Skin epidermis (tissue), 12 donors: ENCODE data around the gene OR10A3.

Experiments
- H3K27ac ChIP-seq, 21 experiments: fragments of 200-600 bp; sonication (generic) in 11 of 21; one replicate each; pipeline ENCODE4 v1.5.0; 2020; ENCODE audit warnings: mild to moderate bottlenecking in 3 of 21, inconsistent platforms in 2 of 21, moderate library complexity in 2 of 21
- H3K4me3 ChIP-seq, 7 experiments: fragments of 200-600 bp; sonication (generic) in 2 of 7; one replicate each; pipeline ENCODE4 v1.5.0; 2020; ENCODE audit warnings: inconsistent platforms in 2 of 7, mild to moderate bottlenecking in 2 of 7, moderate library complexity in 1 of 7

OR10A3 gene

DNA sequence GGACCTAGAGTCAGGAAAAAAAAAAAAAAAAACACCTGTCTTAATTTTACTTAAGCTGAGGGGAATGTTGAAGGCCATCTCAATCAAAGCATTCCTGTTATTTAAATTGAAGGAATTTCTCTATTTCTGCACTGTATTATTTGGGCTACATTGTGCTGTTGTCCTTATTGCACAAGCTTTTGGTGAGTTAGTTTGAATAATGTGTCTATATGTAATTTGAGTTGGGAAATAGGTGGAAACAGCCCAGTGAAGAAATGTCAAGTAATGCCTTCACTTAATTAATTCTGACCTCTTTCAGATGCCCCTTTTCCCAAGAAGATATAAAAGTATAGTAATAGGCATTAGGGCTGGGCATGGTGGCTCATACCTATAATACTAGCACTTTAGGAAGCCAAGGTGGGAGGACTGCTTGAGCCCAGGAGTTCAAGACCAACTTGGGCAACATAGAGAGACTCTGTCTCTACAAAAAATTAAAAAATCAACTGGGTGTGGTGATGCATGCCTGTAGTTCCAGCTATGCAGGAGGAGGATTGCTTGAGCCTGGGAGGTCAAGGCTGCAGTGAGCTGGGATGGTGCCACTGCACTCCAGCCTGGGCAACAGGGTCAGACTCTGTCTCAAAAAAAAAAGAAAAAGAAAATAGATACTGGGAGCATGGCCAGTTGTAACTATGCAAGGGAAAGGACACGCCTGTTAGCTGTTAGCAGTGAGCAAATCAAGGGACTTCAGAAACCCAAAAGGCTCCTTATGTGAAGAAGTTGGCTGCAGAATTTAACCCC is 45.3 kb downstream of the OR10A3 start:
- H3K27ac ChIP-seq = peak overlapping the region in 1 of 21 experiments; percentile 16
- H3K4me3 ChIP-seq = no peak overlapping the region

DNA sequence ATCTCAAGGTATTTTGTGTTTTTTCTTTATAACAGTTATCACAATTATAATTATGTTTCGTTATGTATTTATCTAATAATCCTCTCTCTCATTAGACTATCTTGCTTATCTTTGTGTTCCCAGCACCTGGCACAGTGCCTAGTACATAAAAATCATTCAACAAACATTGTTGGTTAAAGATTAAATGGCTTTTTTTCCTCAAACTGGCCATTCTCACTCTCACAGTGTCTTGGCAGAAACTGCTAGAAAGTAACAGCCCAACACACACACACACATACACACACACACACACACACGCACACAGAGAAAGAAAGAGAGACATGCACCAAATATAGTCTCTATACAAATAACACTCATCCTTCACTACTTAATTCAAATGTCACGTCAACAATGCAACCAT is 47.3 kb downstream of the OR10A3 start:
- H3K27ac ChIP-seq = no peak overlapping the region

DNA sequence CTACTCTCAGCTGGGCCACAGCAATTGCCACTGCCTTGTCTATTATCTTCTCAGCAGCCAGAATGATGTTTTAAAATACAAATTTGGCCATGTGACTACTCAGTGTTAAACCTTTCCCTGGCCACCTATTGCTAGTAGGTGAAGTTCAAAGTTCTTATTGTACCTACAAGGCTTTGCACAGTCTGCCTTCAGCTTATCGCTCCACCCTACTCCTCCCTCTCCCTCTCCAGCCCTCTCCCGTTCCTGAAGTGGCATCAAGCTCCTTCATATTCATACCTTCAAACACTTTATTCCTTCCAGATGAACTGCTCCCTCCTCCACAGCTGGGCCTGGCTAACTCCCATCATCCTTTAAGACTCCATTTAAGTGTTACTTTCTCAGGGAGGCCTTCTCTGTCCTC is 47.7 kb downstream of the OR10A3 start:
- H3K4me3 ChIP-seq = no peak overlapping the region
- no peak overlapping the region for H3K27ac ChIP-seq

More for the DNA sequence above, 47.3 kb downstream of the OR10A3 start:
- H3K4me3 ChIP-seq = no peak overlapping the region

DNA sequence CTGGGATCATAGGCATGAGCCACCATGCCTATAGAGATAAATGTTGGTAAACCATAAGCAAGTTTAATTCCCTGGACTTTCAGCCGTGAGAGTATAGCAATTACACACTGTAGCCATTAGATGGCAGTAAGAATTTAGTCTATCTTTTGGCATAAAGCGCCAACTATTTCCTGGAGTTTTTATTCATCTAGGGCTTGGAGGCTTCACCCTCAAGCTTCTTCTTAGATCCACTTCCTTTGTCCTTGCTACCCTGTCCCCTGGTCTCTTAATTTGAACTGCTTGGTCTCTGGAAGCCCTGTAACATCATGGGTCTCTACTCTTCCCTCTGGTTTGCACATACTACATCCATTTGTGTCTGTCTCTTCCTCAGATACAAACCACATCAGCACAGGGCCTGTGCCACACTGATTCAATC is 48.7 kb downstream of the OR10A3 start:
- peak overlapping the region in 1 of 21 experiments; percentile 13 for H3K27ac ChIP-seq
- no peak overlapping the region for H3K4me3 ChIP-seq

DNA sequence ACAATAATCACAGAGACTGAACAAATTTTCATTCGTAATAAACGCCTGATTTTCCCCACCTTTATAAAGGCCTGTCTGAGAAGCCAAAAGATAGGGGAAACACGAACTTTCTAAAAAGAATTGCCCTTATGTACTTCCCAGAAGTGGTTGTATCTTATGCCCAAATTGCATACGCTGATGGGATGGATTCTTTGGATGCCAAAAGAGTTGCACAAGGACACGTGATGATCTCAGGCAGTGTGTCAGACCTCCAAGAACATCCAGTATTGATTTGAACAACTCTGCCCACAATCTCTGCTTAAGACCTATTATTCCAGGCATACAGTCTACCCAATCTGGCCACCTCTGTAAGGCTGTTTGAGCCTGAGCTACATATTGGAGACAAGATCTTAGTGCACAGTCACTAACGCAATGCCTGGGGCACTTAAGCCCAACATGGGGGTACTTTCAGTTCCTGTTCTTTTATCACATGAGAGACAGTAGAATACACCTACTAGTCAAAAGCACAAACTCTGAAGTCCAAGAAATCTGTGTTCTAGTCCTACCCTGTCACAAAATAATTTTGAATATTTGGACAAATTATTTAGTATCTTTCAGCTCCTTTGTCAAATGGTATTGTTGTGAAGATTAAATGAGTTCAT is 49.3 kb downstream of the OR10A3 start:
- Histone ChIP-seq H3K27ac (no peak overlapping the region), H3K4me3 (no peak overlapping the region)

DNA sequence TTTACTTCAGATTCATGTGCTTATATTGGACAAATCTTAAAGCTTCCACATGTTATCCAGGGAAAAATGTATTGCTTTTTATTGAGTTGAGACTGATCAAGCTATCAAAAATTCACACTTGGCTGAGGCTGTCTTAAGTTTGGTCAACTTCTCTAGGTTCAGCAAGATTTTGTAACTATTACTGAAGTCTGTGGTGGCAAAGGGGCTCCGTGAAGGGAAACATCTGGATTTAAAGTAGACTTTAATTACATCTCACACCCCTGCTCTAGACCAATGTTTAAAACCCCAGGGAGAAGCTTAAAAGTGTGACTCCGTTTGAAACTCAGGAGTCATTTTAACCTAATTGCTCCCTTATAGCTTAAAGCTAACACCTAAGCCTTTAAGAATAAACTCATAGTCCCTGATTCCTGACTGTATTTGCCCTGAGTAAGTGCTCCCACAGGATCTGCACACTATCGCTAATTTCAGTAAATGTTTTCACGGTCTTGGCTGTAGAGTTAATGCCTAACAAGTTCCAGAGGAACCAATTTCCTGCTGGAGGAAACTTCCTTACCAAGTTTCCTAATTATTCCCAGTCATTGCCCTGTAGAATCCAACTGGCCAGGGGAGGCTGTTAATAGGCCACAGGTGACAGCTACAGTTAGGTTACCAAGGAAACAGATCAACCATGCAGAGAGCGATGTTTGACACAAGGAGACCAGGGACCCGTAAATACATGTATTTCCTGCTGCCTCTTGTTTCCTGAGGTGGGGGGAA is 50.9 kb downstream of the OR10A3 start:
- Histone ChIP-seq H3K27ac (peak overlapping the region in 3 of 21 experiments; percentile 21 to 49 (median 32)), H3K4me3 (no peak overlapping the region)

DNA sequence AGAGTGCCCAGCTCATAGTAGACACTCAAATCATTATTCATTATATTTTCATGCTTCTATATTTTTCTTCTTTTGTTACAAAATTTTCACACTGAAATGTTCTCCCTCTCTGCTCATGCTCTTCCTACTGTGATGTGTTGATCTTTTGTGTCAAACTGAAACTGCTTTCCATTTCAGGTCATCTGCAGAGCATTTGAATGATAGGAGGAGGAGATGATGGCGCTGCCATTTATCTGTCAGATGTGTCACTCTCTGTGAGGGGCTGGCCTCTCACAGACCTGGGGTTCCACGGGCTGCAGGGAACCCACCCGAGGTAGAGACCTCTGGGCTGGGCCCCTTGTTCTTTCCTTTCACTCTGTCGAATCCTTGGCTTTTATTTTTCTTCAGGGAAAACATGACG is 51.5 kb downstream of the OR10A3 start:
- H3K27ac ChIP-seq = peak overlapping the region in 3 of 21 experiments; percentile 32 to 49 (median 36)
- H3K4me3 ChIP-seq = no peak overlapping the region
